Measurements from ENCODE around the gene OBSCN. TPM values are rescaled to one million over a fixed set of nuclear protein-coding genes. Genes with fewer than 3 reads are reported as not detected.

OBSCN gene
- total and polyA plus RNA-seq, 2 of the 13 experiments (the other 11 are each of a cell fraction or from before 2014, with no cell fraction given), result 0.20 TPM

DNA sequence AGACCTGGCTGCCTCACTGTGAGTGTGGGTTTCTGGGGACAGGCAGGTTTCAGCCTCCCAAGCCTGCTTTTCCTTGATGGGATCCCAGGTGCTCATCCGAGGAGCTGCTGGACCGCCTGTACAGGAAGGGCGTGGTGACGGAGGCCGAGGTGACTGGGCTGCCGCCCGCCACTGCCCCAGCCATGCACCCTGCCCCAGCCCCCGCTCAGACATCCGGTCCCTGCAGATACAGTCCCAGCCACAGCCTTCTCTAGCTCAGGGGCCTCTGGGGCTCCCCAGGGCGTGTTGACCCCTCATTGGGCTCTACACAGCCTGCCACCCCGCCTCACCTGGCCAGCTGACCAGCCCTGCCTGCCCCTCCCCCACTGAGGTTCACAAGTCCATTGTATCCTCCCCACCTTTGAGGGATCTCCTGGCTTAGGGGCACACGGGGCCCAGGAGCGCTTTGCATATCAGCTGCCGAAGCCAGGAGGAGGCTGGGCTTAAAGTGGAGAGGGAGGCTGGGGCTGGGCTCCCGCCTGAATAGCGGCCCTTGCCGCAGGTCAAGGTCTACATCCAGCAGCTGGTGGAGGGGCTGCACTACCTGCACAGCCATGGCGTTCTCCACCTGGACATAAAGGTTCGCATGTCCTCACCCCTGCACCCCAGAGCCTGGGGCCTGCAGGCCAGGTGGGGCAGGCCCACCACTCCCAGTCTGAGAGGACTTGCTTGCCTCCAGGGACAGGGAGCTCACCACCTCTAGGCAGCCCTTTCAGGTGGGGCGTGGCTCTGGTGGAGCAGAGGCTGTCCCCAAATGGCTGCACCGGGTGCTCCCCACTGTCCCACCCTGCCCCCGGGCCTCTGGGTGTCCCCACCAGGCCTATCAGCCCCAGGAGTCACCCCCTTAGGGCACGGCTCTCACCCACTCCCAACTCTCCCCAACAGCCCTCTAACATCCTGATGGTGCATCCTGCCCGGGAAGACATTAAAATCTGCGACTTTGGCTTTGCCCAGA is 160.3 kb downstream of the OBSCN start (continued):
- peak; percentile 63; the same call in 1 of the 2 replicates for TF ChIP-seq ZFP91 (CRISPR knock-in tag; IDR thresholded peaks at IDR 0.05; ENCODE audit: borderline replicate concordance)
- TF ChIP-seq ZNF24 (IDR thresholded peaks at IDR 0.05), result no peak
- no peak for TF ChIP-seq ZNF460 (CRISPR knock-in tag; IDR thresholded peaks at IDR 0.05; ENCODE audit: borderline replicate concordance)
- no peak for TF ChIP-seq ZNF775 (CRISPR knock-in tag; IDR thresholded peaks at IDR 0.05; ENCODE audit: borderline replicate concordance)
- no peak for TF ChIP-seq NONO (IDR thresholded peaks at IDR 0.05)
- peak; percentile 36; the same call in 1 of the 2 replicates for TF ChIP-seq NONO (CRISPR knock-in tag; conservative IDR thresholded peaks at IDR 0.05)
- peak; percentile 60; the same call in 1 of the 2 replicates for TF ChIP-seq ETV5 (CRISPR knock-in tag; IDR thresholded peaks at IDR 0.05; ENCODE audit: borderline replicate concordance)
- no peak for TF ChIP-seq SAP130 (CRISPR knock-in tag; IDR thresholded peaks at IDR 0.05; ENCODE audit: low read depth)
- TF ChIP-seq ZMAT3 (CRISPR knock-in tag; conservative IDR thresholded peaks at IDR 0.05), result no peak
- no peak for TF ChIP-seq HMGXB4 (CRISPR knock-in tag; IDR thresholded peaks at IDR 0.05; ENCODE audit: borderline replicate concordance in 1 of 2, low read depth in 1 of 2)
- TF ChIP-seq ZNF354B (CRISPR knock-in tag; IDR thresholded peaks at IDR 0.05), result no peak
- TF ChIP-seq, protein P1, sequence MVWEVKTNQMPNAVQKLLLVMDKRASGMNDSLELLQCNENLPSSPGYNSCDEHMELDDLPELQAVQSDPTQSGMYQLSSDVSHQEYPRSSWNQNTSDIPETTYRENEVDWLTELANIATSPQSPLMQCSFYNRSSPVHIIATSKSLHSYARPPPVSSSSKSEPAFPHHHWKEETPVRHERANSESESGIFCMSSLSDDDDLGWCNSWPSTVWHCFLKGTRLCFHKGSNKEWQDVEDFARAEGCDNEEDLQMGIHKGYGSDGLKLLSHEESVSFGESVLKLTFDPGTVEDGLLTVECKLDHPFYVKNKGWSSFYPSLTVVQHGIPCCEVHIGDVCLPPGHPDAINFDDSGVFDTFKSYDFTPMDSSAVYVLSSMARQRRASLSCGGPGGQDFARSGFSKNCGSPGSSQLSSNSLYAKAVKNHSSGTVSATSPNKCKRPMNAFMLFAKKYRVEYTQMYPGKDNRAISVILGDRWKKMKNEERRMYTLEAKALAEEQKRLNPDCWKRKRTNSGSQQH (CRISPR knock-in tag; IDR thresholded peaks at IDR 0.05; ENCODE audit: low read depth), result no peak
- TF ChIP-seq, protein P2, sequence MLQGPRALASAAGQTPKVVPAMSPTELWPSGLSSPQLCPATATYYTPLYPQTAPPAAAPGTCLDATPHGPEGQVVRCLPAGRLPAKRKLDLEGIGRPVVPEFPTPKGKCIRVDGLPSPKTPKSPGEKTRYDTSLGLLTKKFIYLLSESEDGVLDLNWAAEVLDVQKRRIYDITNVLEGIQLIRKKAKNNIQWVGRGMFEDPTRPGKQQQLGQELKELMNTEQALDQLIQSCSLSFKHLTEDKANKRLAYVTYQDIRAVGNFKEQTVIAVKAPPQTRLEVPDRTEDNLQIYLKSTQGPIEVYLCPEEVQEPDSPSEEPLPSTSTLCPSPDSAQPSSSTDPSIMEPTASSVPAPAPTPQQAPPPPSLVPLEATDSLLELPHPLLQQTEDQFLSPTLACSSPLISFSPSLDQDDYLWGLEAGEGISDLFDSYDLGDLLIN (CRISPR knock-in tag; IDR thresholded peaks at IDR 0.05; ENCODE audit: borderline replicate concordance), result no peak
- peak; percentile 18; the same call in 1 of the 2 replicates for TF ChIP-seq NR2F6 (IDR thresholded peaks at IDR 0.05)
- TF ChIP-seq NR2F6 (CRISPR knock-in tag; IDR thresholded peaks at IDR 0.05), result 0 out of 2 replicates have a peak, but pooled peaks have one; percentile 39
- TF ChIP-seq FOXK2 (IDR thresholded peaks at IDR 0.05), result no peak
- TF ChIP-seq DPF2 (CRISPR knock-in tag; IDR thresholded peaks at IDR 0.05; ENCODE audit: borderline replicate concordance, low read depth), result no peak
- no peak for TF ChIP-seq PHF20 (CRISPR knock-in tag; IDR thresholded peaks at IDR 0.05)
- TF ChIP-seq, protein P3, sequence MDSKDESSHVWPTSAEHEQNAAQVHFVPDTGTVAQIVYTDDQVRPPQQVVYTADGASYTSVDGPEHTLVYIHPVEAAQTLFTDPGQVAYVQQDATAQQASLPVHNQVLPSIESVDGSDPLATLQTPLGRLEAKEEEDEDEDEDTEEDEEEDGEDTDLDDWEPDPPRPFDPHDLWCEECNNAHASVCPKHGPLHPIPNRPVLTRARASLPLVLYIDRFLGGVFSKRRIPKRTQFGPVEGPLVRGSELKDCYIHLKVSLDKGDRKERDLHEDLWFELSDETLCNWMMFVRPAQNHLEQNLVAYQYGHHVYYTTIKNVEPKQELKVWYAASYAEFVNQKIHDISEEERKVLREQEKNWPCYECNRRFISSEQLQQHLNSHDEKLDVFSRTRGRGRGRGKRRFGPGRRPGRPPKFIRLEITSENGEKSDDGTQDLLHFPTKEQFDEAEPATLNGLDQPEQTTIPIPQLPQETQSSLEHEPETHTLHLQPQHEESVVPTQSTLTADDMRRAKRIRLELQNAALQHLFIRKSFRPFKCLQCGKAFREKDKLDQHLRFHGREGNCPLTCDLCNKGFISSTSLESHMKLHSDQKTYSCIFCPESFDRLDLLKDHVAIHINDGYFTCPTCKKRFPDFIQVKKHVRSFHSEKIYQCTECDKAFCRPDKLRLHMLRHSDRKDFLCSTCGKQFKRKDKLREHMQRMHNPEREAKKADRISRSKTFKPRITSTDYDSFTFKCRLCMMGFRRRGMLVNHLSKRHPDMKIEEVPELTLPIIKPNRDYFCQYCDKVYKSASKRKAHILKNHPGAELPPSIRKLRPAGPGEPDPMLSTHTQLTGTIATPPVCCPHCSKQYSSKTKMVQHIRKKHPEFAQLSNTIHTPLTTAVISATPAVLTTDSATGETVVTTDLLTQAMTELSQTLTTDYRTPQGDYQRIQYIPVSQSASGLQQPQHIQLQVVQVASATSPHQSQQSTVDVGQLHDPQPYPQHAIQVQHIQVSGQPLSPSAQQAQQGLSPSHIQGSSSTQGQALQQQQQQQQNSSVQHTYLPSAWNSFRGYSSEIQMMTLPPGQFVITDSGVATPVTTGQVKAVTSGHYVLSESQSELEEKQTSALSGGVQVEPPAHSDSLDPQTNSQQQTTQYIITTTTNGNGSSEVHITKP (CRISPR knock-in tag; IDR thresholded peaks at IDR 0.05; ENCODE audit: low read depth), result no peak
